Spleen (tissue), 11 donors: ENCODE results near the gene ST6GALNAC4. TPM values are rescaled to one million over a fixed set of nuclear protein-coding genes. Genes with fewer than 3 reads are reported as not detected.
A peak's percentile ranks its signal among the peaks of the same experiment; 100 is the strongest.

Experiments used
- DNase-seq: peaks from one replicate; pipeline ENCODE4 v3.0.0-alpha.2; 2020
- H3K27ac ChIP-seq, 8 donors: fragments of 200-600 bp; sonication (generic) in 7 of 8; 1 replicate in 4 of 8; 2 replicates in 4 of 8; pipeline versions ENCODE4 v1.5.0 to v1.8.0; 2016 to 2021; ENCODE audit warnings: inconsistent platforms in 4 of 8, mild to moderate bottlenecking in 4 of 8, moderate library complexity in 1 of 8
- H3K27me3 ChIP-seq, 7 donors: fragments of 200-600 bp; sonication (generic) in 6 of 7; replicated peaks in 1 of 7; 1 replicate in 4 of 7; 2 replicates in 3 of 7; pipeline versions ENCODE4 v1.5.0 to v1.8.0; 2016 to 2021; ENCODE audit warnings: inconsistent platforms in 3 of 7, mild to moderate bottlenecking in 1 of 7
- H3K36me3 ChIP-seq, 6 donors: fragments of 200-600 bp; sonication (generic) in 5 of 6; 1 replicate in 4 of 6; 2 replicates in 2 of 6; pipeline versions ENCODE4 v1.5.0 to v1.8.0; 2016 to 2021; ENCODE audit warnings: inconsistent platforms in 2 of 6
- H3K4me1 ChIP-seq, 6 donors: fragments of 200-600 bp; sonication (generic) in 5 of 6; 1 replicate in 3 of 6; 2 replicates in 3 of 6; pipeline versions ENCODE4 v1.5.0 to v1.8.0; 2016 to 2021; ENCODE audit warnings: inconsistent platforms in 3 of 6
- H3K4me3 ChIP-seq, 8 donors: fragments of 200-600 bp; sonication (generic) in 7 of 8; 1 replicate in 4 of 8; 2 replicates in 4 of 8; pipeline versions ENCODE4 v1.5.0 to v1.8.0; 2016 to 2021; ENCODE audit warnings: inconsistent platforms in 4 of 8, mild to moderate bottlenecking in 4 of 8, moderate library complexity in 2 of 8
- H3K9me3 ChIP-seq, 8 donors: fragments of 200-600 bp; sonication (generic) in 7 of 8; 1 replicate in 4 of 8; 2 replicates in 4 of 8; pipeline versions ENCODE4 v1.5.0 to v1.8.0; 2016 to 2021; ENCODE audit warnings: inconsistent platforms in 4 of 8
- CTCF ChIP-seq, 11 experiments: fragments of 200-600 bp in 7 of 11; fragments of 450-650 bp in 4 of 11; sonication (generic) in 4 of 11; IDR thresholded peaks in 8 of 11; conservative IDR thresholded peaks in 3 of 11; 1 replicate in 7 of 11; 2 replicates in 4 of 11; pipeline versions ENCODE4 v1.4.0 to v1.8.0; 2016 to 2021; ENCODE audit warnings: antibody characterized with exemption in 11 of 11, inconsistent platforms in 4 of 11, mild to moderate bottlenecking in 1 of 11
- POLR2A ChIP-seq, 3 donors: fragments of 450-650 bp; IDR thresholded peaks; one replicate each; pipeline ENCODE4 v1.5.1; 2017; ENCODE audit warnings: antibody characterized with exemption in 3 of 3, mild to moderate bottlenecking in 1 of 3
- POLR2AphosphoS5 ChIP-seq, 3 donors: sonication (generic); formaldehyde crosslinking; IDR thresholded peaks; one replicate each; pipeline ENCODE4 v1.5.1; 2017; ENCODE audit warnings: antibody characterized with exemption in 3 of 3
- WGBS, 5 donors: extraction: QIAGEN DNeasy Blood & Tissue Kit in 3 of 5; methylation state at CpG; one replicate each; pipeline versions ENCODE4 v1.1.5 to v1.1.7; 2013 to 2018; 5-methylcytosine and 5-hydroxymethylcytosine counted together
- intact Hi-C: fragments of 100-400 bp; cut with DNase I; formaldehyde crosslinking; loops from one replicate; pipeline ENCODE4 v1.15.0; 2023; ENCODE audit warnings: low total_unique reads
- polyA plus RNA-seq, 3 donors: library from polyadenylated mRNA; stranded (reverse); fragments of 200-250 nt; gene quantifications; one replicate each; pipeline ENCODE4 v1.2.1, GENCODE V29; 2013
- total RNA-seq, 7 donors: library from RNA; depleted of rRNA in 3 of 7; stranded (reverse); fragments of >200 nt in 3 of 7; fragmentation: NEBNext Ultra II Directional in 4 of 7; extraction: Animal tissue kit (Norgen Biotek cat#: 25700) in 4 of 7; gene quantifications; one replicate each; pipeline versions ENCODE4 v1.1.0 to v1.2.1, GENCODE V29; 2016 to 2021
- donor health status: healthy with polysubstance abuse.
- donor health status: DM: no; HTN: no; CAD: no; lungs with moderate emphysema.
- donor health status: DM: no; HTN: no; CAD: no.
- donor health status: Bipolar disorder and iron deficiency.
- donor health status: healthy.
- donor health status: DM: no; HTN: no; CAD: no.
- donor health status: DM: yes; HTN: yes; CAD: no.

ST6GALNAC4 gene
- total and polyA plus RNA-seq, 10 donors, result 16.0 to 92.8 (median 59.3) TPM

GRCh38 chr9:127950513-127951289 lies 33.9 kb upstream of the ST6GALNAC4 start:
- peaks cover 0 to 75% (median 16%) of the 10 kb centered on the region in 6 donors for H3K36me3 ChIP-seq
- no peaks in the 10 kb centered on the region for H3K9me3 ChIP-seq
- no peak overlapping the region for H3K4me3 ChIP-seq
- peak overlapping the region in 4 of 8 donors; percentile 1 to 13 (median 5) for H3K27ac ChIP-seq
- peak in 2 of 3 donors; percentile 46 to 59 for TF ChIP-seq POLR2AphosphoS5 (IDR thresholded peaks at IDR 0.05)
- TF ChIP-seq CTCF (IDR thresholded peaks at IDR 0.05 in 8 of 11, conservative IDR thresholded peaks at IDR 0.05 in 3 of 11), result no peak
- TF ChIP-seq POLR2A (IDR thresholded peaks at IDR 0.05), result no peak
- 73 to 81% (median 79%) methylated on average over 21 of the region's 21 CpGs for WGBS, 5 donors
- no peaks in the 10 kb centered on the region for H3K27me3 ChIP-seq
- no peak for DNase-seq
- H3K4me1 ChIP-seq, result peaks cover 19 to 83% (median 42%) of the 10 kb centered on the region in 6 donors
- intact Hi-C loops, result no loop called here

GRCh38 chr9:127949827-127950512 lies 33.1 kb upstream of the ST6GALNAC4 start:
- peaks cover 0 to 82% (median 23%) of the 10 kb centered on the region in 6 donors for H3K36me3 ChIP-seq
- H3K27ac ChIP-seq, result peak overlapping the region in 4 of 8 donors; percentile 5 to 38 (median 14)
- H3K9me3 ChIP-seq, result no peaks in the 10 kb centered on the region
- intact Hi-C loops, result no loop called here
- H3K4me3 ChIP-seq, result no peak overlapping the region
- no peaks in the 10 kb centered on the region for H3K27me3 ChIP-seq
- no peak for DNase-seq
- 82 to 91% (median 83%) methylated on average over 17 of the region's 17 CpGs for WGBS, 5 donors
- TF ChIP-seq POLR2AphosphoS5 (IDR thresholded peaks at IDR 0.05), result no peak
- TF ChIP-seq POLR2A (IDR thresholded peaks at IDR 0.05), result no peak
- TF ChIP-seq CTCF (IDR thresholded peaks at IDR 0.05 in 8 of 11, conservative IDR thresholded peaks at IDR 0.05 in 3 of 11), result no peak
- peaks cover 16 to 76% (median 35%) of the 10 kb centered on the region in 6 donors for H3K4me1 ChIP-seq

- intact Hi-C loops, result no loop called here
- no peak overlapping the region for H3K4me3 ChIP-seq
- 87 to 91% (median 88%) methylated on average over 13 to 17 of the region's 17 CpGs for WGBS, 5 donors
- peaks cover 14 to 76% (median 35%) of the 10 kb centered on the region in 6 donors for H3K4me1 ChIP-seq
- TF ChIP-seq POLR2A (IDR thresholded peaks at IDR 0.05) (no peak), POLR2AphosphoS5 (IDR thresholded peaks at IDR 0.05) (no peak), CTCF (IDR thresholded peaks at IDR 0.05 in 8 of 11, conservative IDR thresholded peaks at IDR 0.05 in 3 of 11) (no peak)
- H3K27ac ChIP-seq, result peak overlapping the region in 1 of 8 donors; percentile 10
- H3K36me3 ChIP-seq, result peaks cover 0 to 96% (median 37%) of the 10 kb centered on the region in 6 donors
- no peaks in the 10 kb centered on the region for H3K27me3 ChIP-seq
- H3K9me3 ChIP-seq, result no peaks in the 10 kb centered on the region
- DNase-seq, result no peak
Observed at GRCh38 chr9:127947841-127948710, 31.2 kb upstream of the ST6GALNAC4 start.
